Esophagus squamous epithelium (tissue), 5 donors: ENCODE results near the gene NOXO1. TPM values are rescaled to one million over a fixed set of nuclear protein-coding genes. Genes with fewer than 3 reads are reported as not detected.

ENCODE experiments used
- DNase-seq: peaks from one replicate; lab custom pipeline; 2025; lab: John Stamatoyannopoulos, UW
- H3K27ac ChIP-seq, 4 donors: fragments of 200-600 bp; sonication (generic); one replicate each; pipeline ENCODE4 v1.5.1; 2016 to 2019; ENCODE audit warnings: mild to moderate bottlenecking in 1 of 4
- H3K27me3 ChIP-seq, 4 donors: fragments of 200-600 bp; sonication (generic); 1 replicate in 3 of 4; 2 replicates in 1 of 4; pipeline versions ENCODE4 v1.5.1 to v1.6.0; 2017 to 2021; ENCODE audit warnings: antibody characterized with exemption in 1 of 4
- H3K36me3 ChIP-seq, 3 donors: fragments of 200-600 bp; sonication (generic); one replicate each; pipeline ENCODE4 v1.5.1; 2016 to 2019
- H3K4me1 ChIP-seq, 3 donors: fragments of 200-600 bp; sonication (generic); one replicate each; pipeline ENCODE4 v1.5.1; 2017 to 2019
- H3K4me3 ChIP-seq, 4 donors: fragments of 200-600 bp; sonication (generic); 1 replicate in 3 of 4; 2 replicates in 1 of 4; pipeline ENCODE4 v1.5.1; 2016 to 2019; ENCODE audit warnings: mild to moderate bottlenecking in 2 of 4, moderate library complexity in 1 of 4
- H3K9me3 ChIP-seq, 3 donors: fragments of 200-600 bp; sonication (generic); one replicate each; pipeline ENCODE4 v1.5.1; 2016 to 2019
- POLR2A ChIP-seq, 4 donors: fragments of 450-650 bp; IDR thresholded peaks; one replicate each; pipeline ENCODE4 v1.6.1; 2017; ENCODE audit warnings: antibody characterized with exemption in 4 of 4, mild to moderate bottlenecking in 4 of 4, moderate library complexity in 3 of 4
- WGBS, 2 donors: methylation state at CpG; one replicate each; pipeline ENCODE4 v1.1.5; 2018; 5-methylcytosine and 5-hydroxymethylcytosine counted together
- intact Hi-C: fragments of 100-400 bp; cut with DNase I; formaldehyde crosslinking; loops from one replicate; pipeline ENCODE4 v1.15.0; 2022
- total RNA-seq, 4 donors: library from RNA; depleted of rRNA; stranded (reverse); fragments of >200 nt; gene quantifications; one replicate each; pipeline ENCODE4 v1.1.0, GENCODE V29; 2016
- TF ChIP-seq, protein P1 (sequence below), 6 experiments: fragments of 450-650 bp in 4 of 6; fragments of 200-600 bp in 2 of 6; sonication (generic) in 2 of 6; IDR thresholded peaks; one replicate each; pipeline ENCODE4 v1.5.1; 2016 to 2019; ENCODE audit warnings: antibody characterized with exemption in 6 of 6, mild to moderate bottlenecking in 4 of 6, moderate library complexity in 4 of 6
- donor health status: DM: yes; HTN: yes; CAD: no.

NOXO1 gene
- total RNA-seq, 4 donors from 2014 or later = 0.38 to 4.2 (median 1.8) TPM

DNA sequence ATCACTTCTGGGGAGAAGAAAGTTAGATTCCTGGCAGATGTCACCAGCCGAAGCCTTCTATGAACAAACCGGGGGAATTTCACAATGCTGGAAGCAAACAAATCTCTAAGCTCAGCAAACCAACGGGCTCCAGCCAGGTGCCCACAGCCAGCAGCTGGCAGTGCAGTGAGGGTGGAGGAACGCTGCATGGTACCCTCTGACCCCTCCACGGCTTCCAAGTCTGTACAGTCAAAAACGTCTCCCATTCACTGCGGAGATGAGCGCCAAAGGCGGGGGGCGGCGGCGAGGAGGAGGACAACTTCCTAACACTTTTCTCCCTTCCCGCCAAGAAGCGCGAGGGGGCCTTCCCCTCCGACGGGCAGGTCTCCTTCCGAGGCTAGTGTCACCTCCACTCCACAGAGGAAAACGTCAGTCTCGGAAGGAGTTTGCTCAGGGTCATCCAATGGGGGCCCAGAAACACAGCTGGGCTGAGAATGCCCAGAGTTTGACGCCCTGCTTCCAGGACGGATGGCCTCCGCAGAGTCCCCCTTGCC lies 27.4 kb upstream of the NOXO1 start:
- 4 to 5% methylated on average over 5 to 13 of the region's 23 CpGs for WGBS, 2 donors

DNA sequence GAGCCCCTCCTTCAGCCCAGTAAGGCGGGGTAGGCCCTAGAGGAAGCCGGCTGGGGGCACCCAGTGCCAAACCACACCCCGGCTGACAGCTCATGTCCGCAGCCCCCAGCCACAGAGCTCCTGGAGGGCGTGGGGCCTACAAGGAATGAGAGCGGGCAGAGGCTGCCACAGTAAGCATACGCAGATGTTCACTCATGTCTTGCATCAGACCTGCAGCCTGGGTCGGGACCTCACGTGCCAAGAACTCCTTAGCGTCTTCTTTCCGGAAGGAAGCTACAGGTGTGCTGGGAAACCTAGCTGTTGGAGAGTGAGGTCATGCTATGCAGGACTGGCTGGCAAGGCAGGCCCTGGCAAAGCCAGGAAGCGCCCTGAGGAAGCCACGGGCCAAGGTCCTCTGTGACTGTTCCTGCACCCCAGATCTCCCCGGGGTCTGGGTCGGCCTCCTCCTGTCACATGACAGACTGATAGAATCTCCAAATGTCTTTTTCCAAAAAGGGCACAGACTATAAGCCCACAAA lies 26.8 kb upstream of the NOXO1 start:
- Histone ChIP-seq H3K27me3 (no peaks in the 10 kb centered on the region), H3K9me3 (no peaks in the 10 kb centered on the region), H3K4me3 (peak overlapping the region; percentile 58 to 98 (median 86)), H3K4me1 (peaks cover 44 to 71% (median 56%) of the 10 kb centered on the region in 3 donors), H3K27ac (peak overlapping the region; percentile 79 to 98 (median 96)), H3K36me3 (peaks cover 0 to 17% (median 3%) of the 10 kb centered on the region in 3 donors)
- no peak for DNase-seq
- WGBS, 2 donors = 24 to 25% methylated on average over 8 to 10 of the region's 15 CpGs
- TF ChIP-seq, protein P1, sequence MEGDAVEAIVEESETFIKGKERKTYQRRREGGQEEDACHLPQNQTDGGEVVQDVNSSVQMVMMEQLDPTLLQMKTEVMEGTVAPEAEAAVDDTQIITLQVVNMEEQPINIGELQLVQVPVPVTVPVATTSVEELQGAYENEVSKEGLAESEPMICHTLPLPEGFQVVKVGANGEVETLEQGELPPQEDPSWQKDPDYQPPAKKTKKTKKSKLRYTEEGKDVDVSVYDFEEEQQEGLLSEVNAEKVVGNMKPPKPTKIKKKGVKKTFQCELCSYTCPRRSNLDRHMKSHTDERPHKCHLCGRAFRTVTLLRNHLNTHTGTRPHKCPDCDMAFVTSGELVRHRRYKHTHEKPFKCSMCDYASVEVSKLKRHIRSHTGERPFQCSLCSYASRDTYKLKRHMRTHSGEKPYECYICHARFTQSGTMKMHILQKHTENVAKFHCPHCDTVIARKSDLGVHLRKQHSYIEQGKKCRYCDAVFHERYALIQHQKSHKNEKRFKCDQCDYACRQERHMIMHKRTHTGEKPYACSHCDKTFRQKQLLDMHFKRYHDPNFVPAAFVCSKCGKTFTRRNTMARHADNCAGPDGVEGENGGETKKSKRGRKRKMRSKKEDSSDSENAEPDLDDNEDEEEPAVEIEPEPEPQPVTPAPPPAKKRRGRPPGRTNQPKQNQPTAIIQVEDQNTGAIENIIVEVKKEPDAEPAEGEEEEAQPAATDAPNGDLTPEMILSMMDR (IDR thresholded peaks at IDR 0.05) = no peak
- TF ChIP-seq POLR2A (IDR thresholded peaks at IDR 0.05) = peak in 2 of 4 donors; percentile 32 to 55
- intact Hi-C loops = no loop called here

More for the DNA sequence above, 27.4 kb upstream of the NOXO1 start:
- peaks cover 0 to 11% (median 0%) of the 10 kb centered on the region in 3 donors for H3K36me3 ChIP-seq
- TF ChIP-seq POLR2A (IDR thresholded peaks at IDR 0.05) = no peak
- TF ChIP-seq, protein P1 (IDR thresholded peaks at IDR 0.05) = no peak
- H3K4me1 ChIP-seq = peaks cover 44 to 66% (median 54%) of the 10 kb centered on the region in 3 donors
- H3K27me3 ChIP-seq = no peaks in the 10 kb centered on the region
- DNase-seq = no peak
- peak overlapping the region; percentile 58 to 98 (median 86) for H3K4me3 ChIP-seq
- no peaks in the 10 kb centered on the region for H3K9me3 ChIP-seq
- H3K27ac ChIP-seq = peak overlapping the region; percentile 79 to 98 (median 96)
- intact Hi-C loops = no loop called here

GRCh38 chr16:2007081-2007836 lies 26.0 kb upstream of the NOXO1 start:
- intact Hi-C loops = no loop called here
- Histone ChIP-seq H3K27ac (peak overlapping the region; percentile 79 to 98 (median 96)), H3K4me1 (peaks cover 44 to 71% (median 56%) of the 10 kb centered on the region in 3 donors), H3K36me3 (peaks cover 6 to 25% (median 11%) of the 10 kb centered on the region in 3 donors), H3K4me3 (peak overlapping the region in 2 of 4 donors; percentile 93 to 98), H3K9me3 (no peaks in the 10 kb centered on the region), H3K27me3 (no peaks in the 10 kb centered on the region)
- 61 to 67% methylated on average over 8 to 10 of the region's 16 CpGs for WGBS, 2 donors
- no peak for DNase-seq
- no peak for TF ChIP-seq POLR2A (IDR thresholded peaks at IDR 0.05)
- TF ChIP-seq, protein P1 (IDR thresholded peaks at IDR 0.05) = no peak

- Histone ChIP-seq H3K36me3 (peaks cover 15 to 34% (median 20%) of the 10 kb centered on the region in 3 donors), H3K27me3 (no peaks in the 10 kb centered on the region)
- 91% methylated on average over 3 to 7 of the region's 8 CpGs for WGBS, 2 donors
Observed at GRCh38 chr16:2006317-2006716, 25.0 kb upstream of the NOXO1 start.

More at GRCh38 chr16:2006317-2006716, 25.0 kb upstream of the NOXO1 start:
- no peak for DNase-seq
- intact Hi-C loops = no loop called here
- Histone ChIP-seq H3K4me1 (peaks cover 44 to 71% (median 56%) of the 10 kb centered on the region in 3 donors), H3K27ac (no peak overlapping the region), H3K4me3 (no peak overlapping the region), H3K9me3 (no peaks in the 10 kb centered on the region)
- no peak for TF ChIP-seq POLR2A (IDR thresholded peaks at IDR 0.05)
- TF ChIP-seq, protein P1 (IDR thresholded peaks at IDR 0.05) = no peak
